Fibroblast of lung (primary cell): ENCODE results near the gene CD3G.

Source experiments
- CTCF ChIP-seq, 2 donors: IDR thresholded peaks in 1 of 2; conservative IDR thresholded peaks in 1 of 2; 1 replicate in 1 of 2; 2 replicates in 1 of 2; pipeline ENCODE4 v1.5.1; 2011 to 2012; ENCODE audit warnings: low read length in 2 of 2, control low read depth in 1 of 2, inconsistent platforms in 1 of 2, low read depth in 1 of 2, mild to moderate bottlenecking in 1 of 2
- EZH2 ChIP-seq: IDR thresholded peaks from 2 replicates; pipeline ENCODE4 v1.5.1; 2012; ENCODE audit warnings: low read length, control low read depth, mild to moderate bottlenecking; ENCODE audit errors: missing control alignments

GRCh38 chr11:118349475-118349874, 5.3 kb downstream of the CD3G start:
- no peak for TF ChIP-seq CTCF (conservative IDR thresholded peaks at IDR 0.05 in 1 of 2, IDR thresholded peaks at IDR 0.05 in 1 of 2; ENCODE audit: low read depth in 1 of 2, low read length in 2 of 2)
- no peak for TF ChIP-seq EZH2
